K562 treated with DMSO at 1 percent for 48 hours (cell line): ENCODE data around the gene KCNQ1. TPM values are rescaled to one million over a fixed set of nuclear protein-coding genes. Genes with fewer than 3 reads are reported as not detected.

Source experiments
- total RNA-seq: library from RNA; unstranded; fragments of 300-600 nt; gene quantifications from 2 replicates; pipeline ENCODE4 v1.2.3, GENCODE V29; 2022; ENCODE audit warnings: low replicate concordance; ENCODE audit errors: extremely low read depth

KCNQ1 gene
- total RNA-seq: not detected in 2 replicates

GRCh38 chr11:2444821-2445745 lies at the start of gene KCNQ1:
KCNQ1 (plus strand) TSS chr11:2445008; CDS start chr11:2445099, 91 bp downstream.

GRCh38 chr11:2400069-2400761 lies 44.6 kb upstream of the KCNQ1 start, which contains the start of gene TSSC4:
TSSC4 (plus strand) TSS chr11:2400750; CDS start chr11:2402634, 1,884 bp downstream.

GRCh38 chr11:2443881-2444820 lies 657 bp upstream of the KCNQ1 start, which contains the start of gene TRPM5:
TRPM5 (minus strand) TSS chr11:2444514; CDS start chr11:2423036, 21,478 bp downstream.

GRCh38 chr11:2699531-2700414 lies 255.0 kb downstream of the KCNQ1 start, which contains the start of gene KCNQ1OT1:
KCNQ1OT1 (minus strand) TSS chr11:2699994.

GRCh38 chr11:2885678-2886081 lies 440.9 kb downstream of the KCNQ1 start, which contains the start of gene CDKN1C:
CDKN1C (minus strand) TSS chr11:2885775; CDS start chr11:2885456, 319 bp downstream.

Other genes with a start within 250 kb of the KCNQ1 start
- not detected in 2 replicates for gene ASCL2, start 174.4 kb upstream of the KCNQ1 start, total RNA-seq
- gene C11orf21, start 143.1 kb upstream of the KCNQ1 start, total RNA-seq: not detected in 2 replicates
- not detected in 2 replicates for gene TSPAN32, start 143.0 kb upstream of the KCNQ1 start, total RNA-seq
- gene CD81, start 67.7 kb upstream of the KCNQ1 start, total RNA-seq: not detected in 2 replicates
- gene TSSC4, start 44.3 kb upstream of the KCNQ1 start, total RNA-seq: not detected in 2 replicates
- not detected in 2 replicates for gene TRPM5, start 494 bp upstream of the KCNQ1 start, total RNA-seq